GM12878 (cell line): Measurements from ENCODE around the gene HDHD3. TPM values are rescaled to one million over a fixed set of nuclear protein-coding genes. Genes with fewer than 3 reads are reported as not detected.

ENCODE experiments used
- ATAC-seq: fragments of 200-7000 bp; cut with Tn5 transposase; 3 replicates; pipeline ENCODE4 v1.9.1; 2020; ENCODE audit warnings: mild to moderate bottlenecking, moderate library complexity
- BruUV-seq: library from RNA; stranded (reverse); fragments of 400-500 nt; replicated peaks from 2 replicates; lab custom pipeline; 2021; lab: Mats Ljungman, UMichigan
- CTCF ChIA-PET: fragments of 300-600 bp; sonication (Branson Sonifier 250); formaldehyde crosslinking; extraction: SDS; loops from one replicate; lab custom pipeline; 2021; ENCODE audit warnings: inconsistent platforms; lab: Yijun Ruan, JAX
- POLR2A ChIA-PET: fragments of 350-600 bp; formaldehyde crosslinking; extraction: SDS; loops from one replicate; lab custom pipeline; 2021; ENCODE audit warnings: inconsistent platforms; lab: Charles Lee
- RAD21 ChIA-PET: fragments of 300-600 bp; sonication (Branson Sonifier 250); formaldehyde crosslinking; loops from one replicate; lab custom pipeline; 2023; ENCODE audit warnings: antibody characterized with exemption; ENCODE audit not compliant: unreplicated experiment; lab: Charles Lee
- SMC1A ChIA-PET: fragments of 300-600 bp; sonication (Branson Sonifier 250); formaldehyde crosslinking; loops from one replicate; lab custom pipeline; 2023; ENCODE audit not compliant: unreplicated experiment, uncharacterized antibody; lab: Charles Lee
- DNase-seq: peaks from one replicate; pipeline ENCODE4 v3.0.0-alpha.2; 2011; ENCODE audit warnings: low read depth, low spot score
- FAIRE-seq: peaks from 3 replicates; lab custom pipeline; 2011; peaks lifted over from hg19 to GRCh38; lab: Jason Lieb, UNC
- H2AFZ ChIP-seq: 2 replicates; pipeline ENCODE4 v1.6.0; 2011; ENCODE audit warnings: low read depth, low read length, control low read depth; ENCODE audit not compliant: control insufficient read depth
- H3K27ac ChIP-seq: 2 replicates; pipeline ENCODE4 v1.5.1; 2011; ENCODE audit warnings: control low read depth; ENCODE audit not compliant: control insufficient read depth, insufficient read depth
- H3K27me3 ChIP-seq, 2 experiments: replicated peaks in 1 of 2; 2 replicates each; pipeline versions ENCODE4 v1.6.0 to v1.6.1; 2011; ENCODE audit warnings: low read length in 1 of 2; ENCODE audit not compliant: control insufficient read depth in 2 of 2, insufficient read depth in 2 of 2
- H3K36me3 ChIP-seq, 2 experiments: 2 replicates each; pipeline ENCODE4 v1.5.1; 2011; ENCODE audit warnings: low read length in 1 of 2; ENCODE audit not compliant: control insufficient read depth in 2 of 2, insufficient read depth in 2 of 2
- H3K4me1 ChIP-seq: 2 replicates; pipeline ENCODE4 v1.6.1; 2011; ENCODE audit warnings: mild to moderate bottlenecking, low read length, moderate library complexity, mixed read lengths; ENCODE audit not compliant: control insufficient read depth, insufficient read depth
- H3K4me2 ChIP-seq: 2 replicates; pipeline ENCODE4 v1.6.0; 2011; ENCODE audit warnings: control low read depth; ENCODE audit not compliant: control insufficient read depth, insufficient read depth
- H3K4me3 ChIP-seq: fragments of 200-600 bp; sonication (generic); 2 replicates; pipeline ENCODE4 v1.5.1; 2016
- H3K79me2 ChIP-seq: 2 replicates; pipeline ENCODE4 v1.6.0; 2011; ENCODE audit warnings: low read length; ENCODE audit not compliant: control insufficient read depth, insufficient read depth
- H3K9ac ChIP-seq: 2 replicates; pipeline ENCODE4 v1.8.0; 2011; ENCODE audit warnings: low read length, control low read depth, mixed read lengths; ENCODE audit not compliant: control insufficient read depth, insufficient read depth
- H3K9me3 ChIP-seq: replicated peaks from 3 replicates; pipeline ENCODE4 v1.5.1; 2011; ENCODE audit warnings: mild to moderate bottlenecking, low read length; ENCODE audit not compliant: control insufficient read depth, insufficient read depth
- H4K20me1 ChIP-seq: 2 replicates; pipeline ENCODE4 v1.6.0; 2011; ENCODE audit not compliant: control insufficient read depth, insufficient read depth
- IRF3 ChIP-seq: fragments of 450-650 bp; IDR thresholded peaks from 2 replicates; pipeline ENCODE4 v1.6.1; 2014; ENCODE audit warnings: mild to moderate bottlenecking
- WGBS: methylation state at CpG from one replicate; pipeline ENCODE4 v1.1.6; 2016; ENCODE audit warnings: low lambda C conversion rate; ENCODE audit not compliant: insufficient replicate concordance, insufficient coverage; ENCODE audit errors: missing lambda C conversion rate; 5-methylcytosine and 5-hydroxymethylcytosine counted together
- in situ Hi-C: fragments of 300-500 bp; cut with MboI; formaldehyde crosslinking; loops from 9 replicates; pipeline ENCODE4 v1.14.3; 2018; ENCODE audit warnings: mixed read lengths
- intact Hi-C: fragments of 100-400 bp; cut with micrococcal nuclease; formaldehyde crosslinking; loops from one replicate; pipeline ENCODE4 v1.14.2; 2022; ENCODE audit not compliant: unreplicated experiment
- polyA plus RNA-seq, 11 experiments: library from polyadenylated mRNA; depleted of rRNA in 4 of 11; unstranded in 6 of 11; stranded (reverse) in 5 of 11; fragments of >200 nt; fragmentation: Nextera tagmentation in 4 of 11; fragmentation: Illumina TruSeq in 1 of 11; extraction: Ambion mirVana in 4 of 11; extraction: Trizol in 1 of 11; gene quantifications; 1 replicate in 1 of 11; 2 replicates in 10 of 11; pipeline versions ENCODE4 v1.2.1 to v1.2.3, GENCODE V29; 2011 to 2016; ENCODE audit warnings: inconsistent platforms in 2 of 11, missing spikeins in 2 of 11, low read depth in 1 of 11
- total RNA-seq, 4 experiments: library from RNA; depleted of rRNA in 3 of 4; stranded (reverse); fragments of >200 nt in 3 of 4; fragmentation: Illumina TruSeq in 1 of 4; extraction: Trizol in 1 of 4; gene quantifications; 2 replicates each; pipeline versions ENCODE4 v1.2.1 to v1.2.3, GENCODE V29; 2013 to 2021

HDHD3 gene
- total and polyA plus RNA-seq, 10 of the 15 experiments (the other 5 are each of a cell fraction or from before 2014, with no cell fraction given): 1.3 to 29.4 (median 17.9) TPM

GRCh38 chr9:113375057-113376023 is 1.4 kb downstream of the HDHD3 start:
- no peaks in the 10 kb centered on the region for H3K27me3 ChIP-seq
- intact Hi-C loops (loop anchor here (2.0 kb wide), 1 partner anchor 25 kb away; the partner anchor contains the start of gene ALAD), in situ Hi-C loops (no loop called here)
- peaks cover 18% of the 10 kb centered on the region for H3K4me1 ChIP-seq
- no peaks in the 10 kb centered on the region for H3K9me3 ChIP-seq
- H3K4me3 ChIP-seq: peak overlapping the region; percentile 77; the same call in 1 of the 2 replicates
- SMC1A ChIA-PET: interaction anchor here (0.6 to 0.9 kb wide), 2 partner anchors 11 to 26 kb away, joined by 3 read pairs; partner anchors contain the start of gene ALAD
- no TSS peak for BruUV-seq
- CTCF ChIA-PET: interaction anchor here (0.8 to 1.2 kb wide), 2 partner anchors 8 to 31 kb away, joined by 4 read pairs; no protein-coding TSS in a partner anchor
- DNase-seq: no peak
- WGBS: 95% methylated on average over 6 of the region's 6 CpGs
- peaks cover 5 to 7% of the 10 kb centered on the region in 2 experiments for H3K36me3 ChIP-seq
- H4K20me1 ChIP-seq: no peaks in the 10 kb centered on the region
- H3K4me2 ChIP-seq: peak overlapping the region; percentile 74
- RAD21 ChIA-PET: interaction anchor here (2.0 kb wide), 1 partner anchor 26 kb away, joined by 6 read pairs; the partner anchor contains the start of gene ALAD
- FAIRE-seq: no peak
- H3K79me2 ChIP-seq: peaks cover 5% of the 10 kb centered on the region
- peak overlapping the region; percentile 52; the same call in 1 of the 2 replicates for H3K9ac ChIP-seq
- POLR2A ChIA-PET: interaction anchor here (0.6 to 3.4 kb wide), 5 partner anchors 24 to 1431 kb away, joined by 3 to 12 read pairs (median 3); partner anchors contain the start of gene ALAD
- no peak for TF ChIP-seq IRF3
- no peak for ATAC-seq
- no peak overlapping the region for H2AFZ ChIP-seq
- H3K27ac ChIP-seq: no peak overlapping the region
